ENCODE data around the gene IRGM. TPM values are rescaled to one million over a fixed set of nuclear protein-coding genes. Genes with fewer than 3 reads are reported as not detected.

IRGM gene
- total RNA-seq, 1 donor from 2014 or later, result 0.29 TPM

GRCh38 chr5:150895431-150896428 lies 49.4 kb downstream of the IRGM start:
- no peak for DNase-seq (ENCODE audit: low spot score)

Other genes with a start within 250 kb of the IRGM start
- gene SYNPO, start 205.9 kb upstream of the IRGM start, total RNA-seq, result 123 TPM
- gene MYOZ3, start 185.3 kb upstream of the IRGM start, total RNA-seq, result 2.2 TPM
- gene RBM22, start 145.5 kb upstream of the IRGM start, total RNA-seq, result 46.1 TPM
- 69.4 TPM for gene DCTN4, start 87.5 kb upstream of the IRGM start, total RNA-seq
- 9.5 TPM for gene SMIM3, start 67.8 kb upstream of the IRGM start, total RNA-seq
- gene ZNF300, start 58.5 kb downstream of the IRGM start, total RNA-seq, result 5.0 TPM
- gene GPX3, start 174.1 kb downstream of the IRGM start, total RNA-seq, result 131 TPM
- gene TNIP1, start 234.5 kb downstream of the IRGM start, total RNA-seq, result 124 TPM